IPS-NIHi11 (cell line): ENCODE measurements around the gene NHLRC4.

Source experiments
- DNase-seq: peaks from one replicate; pipeline ENCODE4 v3.0.0; 2012; ENCODE audit warnings: mixed read lengths, low spot score

Gene NHLRC4

GRCh38 chr16:565419-566330, 1.1 kb upstream of the NHLRC4 start:
- no peak for DNase-seq

GRCh38 chr16:567373-568256, 810 bp downstream of the NHLRC4 start:
- DNase-seq: no peak

- no peak for DNase-seq
Measured at GRCh38 chr16:568401-569258, 1.8 kb downstream of the NHLRC4 start.

- peak; percentile 95 for DNase-seq
Measured at GRCh38 chr16:569445-570254, 2.8 kb downstream of the NHLRC4 start, which contains the start of gene PIGQ. TSS of gene PIGQ (plus strand) at chr16:569968. CDS start at chr16:574075, 4,107 bp downstream.

GRCh38 chr16:572865-573650, 6.3 kb downstream of the NHLRC4 start:
- DNase-seq: no peak

- no peak for DNase-seq
Measured at GRCh38 chr16:574021-574760, 7.4 kb downstream of the NHLRC4 start.

GRCh38 chr16:575354-576196, 8.8 kb downstream of the NHLRC4 start:
- DNase-seq: no peak

GRCh38 chr16:576197-576822, 9.5 kb downstream of the NHLRC4 start:
- no peak for DNase-seq

- peak; percentile 75 for DNase-seq
Measured at GRCh38 chr16:576823-577201, 10.0 kb downstream of the NHLRC4 start.

GRCh38 chr16:577796-578195, 11.0 kb downstream of the NHLRC4 start:
- no peak for DNase-seq

- no peak for DNase-seq
Measured at GRCh38 chr16:578232-578869, 11.5 kb downstream of the NHLRC4 start.

GRCh38 chr16:578870-579405, 12.1 kb downstream of the NHLRC4 start:
- DNase-seq: peak; percentile 85

GRCh38 chr16:580141-580945, 13.5 kb downstream of the NHLRC4 start:
- no peak for DNase-seq

GRCh38 chr16:580946-581498, 14.2 kb downstream of the NHLRC4 start:
- no peak for DNase-seq

- DNase-seq: no peak
Measured at GRCh38 chr16:582218-582613, 15.4 kb downstream of the NHLRC4 start.
